Measurements from ENCODE around the gene CRYL1. TPM values are rescaled to one million over a fixed set of nuclear protein-coding genes. Genes with fewer than 3 reads are reported as not detected.

Gene CRYL1
- total RNA-seq, 1 experiment from 2014 or later, result 26.5 TPM

GRCh38 chr13:20525144-20525600, 485 bp downstream of the CRYL1 start:
- Histone ChIP-seq H3K4me1 (ENCODE audit: control insufficient read depth in 1 of 2, insufficient read depth in 2 of 2, low read length in 2 of 2) (peaks cover 7 to 21% of the 10 kb centered on the region in 2 experiments), H2AFZ (ENCODE audit: low read depth, low read length, poor library complexity, severe bottlenecking) (peak overlapping the region; percentile 58), H3K27me3 (ENCODE audit: insufficient read depth, low read length) (no peaks in the 10 kb centered on the region), H3K79me2 (ENCODE audit: insufficient read depth, low read length) (peaks cover 6% of the 10 kb centered on the region; the same call in 1 of the 2 replicates), H3K9me2 (ENCODE audit: insufficient read depth) (no peaks in the 10 kb centered on the region), H4K20me1 (ENCODE audit: insufficient read depth) (no peaks in the 10 kb centered on the region), H3K27ac (ENCODE audit: low read depth, low read length) (peak overlapping the region; percentile 66; the same call in 1 of the 2 replicates), H3K9me3 (ENCODE audit: control insufficient read depth in 1 of 2, insufficient read depth in 1 of 2, low read depth in 1 of 2, low read length in 2 of 2) (no peaks in the 10 kb centered on the region), H3K36me3 (ENCODE audit: control insufficient read depth in 1 of 2, insufficient read depth in 2 of 2, low read length in 2 of 2) (no peaks in the 10 kb centered on the region), H3K9ac (ENCODE audit: low read length) (peak overlapping the region; percentile 75), H3K4me3 (replicated peaks in 1 of 2; ENCODE audit: low read depth in 1 of 2, low read length in 2 of 2) (peak overlapping the region; percentile 72 to 86), H3K4me2 (ENCODE audit: low read length) (peak overlapping the region; percentile 94)
- TF ChIP-seq POLR2A (IDR thresholded peaks at IDR 0.05; ENCODE audit: borderline replicate concordance, extremely low read depth, insufficient read depth, insufficient read length) (no peak), ZNF274 (IDR thresholded peaks at IDR 0.05; ENCODE audit: low read depth, low read length) (no peak), ATF3 (IDR thresholded peaks at IDR 0.05) (no peak), TCF7L2 (IDR thresholded peaks at IDR 0.05; ENCODE audit: borderline replicate concordance, extremely low read depth, insufficient read depth, insufficient read length) (no peak), FOSL1 (IDR thresholded peaks at IDR 0.05; ENCODE audit: low read depth) (no peak), RAD21 (IDR thresholded peaks at IDR 0.05; ENCODE audit: low read depth) (no peak), REST (IDR thresholded peaks at IDR 0.05; ENCODE audit: low read depth) (no peak), POLR2AphosphoS5 (IDR thresholded peaks at IDR 0.05; ENCODE audit: low read depth, low read length) (no peak), CEBPB (IDR thresholded peaks at IDR 0.05; ENCODE audit: low read depth) (no peak), EZH2 (IDR thresholded peaks at IDR 0.05) (no peak)
- ATAC-seq, result peak; percentile 45
- intact Hi-C loops (cut with micrococcal nuclease), result loop anchor here (2.0 kb wide), 1 partner anchor 42 kb away; the partner anchor contains the start of gene IFT88
- RAD21 ChIA-PET (ENCODE audit: low non-redundant PET in 1 of 2, low total read pairs in 2 of 2, uncharacterized antibody in 2 of 2, unreplicated experiment in 2 of 2), result interaction anchor here in 1 of 2 experiments (0.6 kb wide), 1 partner anchor 702 kb away, joined by 3 read pairs; no protein-coding TSS in a partner anchor
- POLR2A ChIA-PET, result interaction anchor here (0.6 to 1.3 kb wide), 3 partner anchors 10 to 325 kb away, joined by 3 to 7 read pairs (median 3); no protein-coding TSS in a partner anchor
- no peak for DNase-seq (ENCODE audit: low read depth, low spot score)
- TSS peak; percentile 58 for BruUV-seq (replicated peaks)
- CTCF ChIA-PET, result interaction anchor here (0.6 to 0.7 kb wide), 3 partner anchors 303 to 930 kb away, joined by 3 to 4 read pairs (median 3); no protein-coding TSS in a partner anchor

All from HCT116 (cell line).